ENCODE data around the gene LGR6.

LGR6 gene

DNA sequence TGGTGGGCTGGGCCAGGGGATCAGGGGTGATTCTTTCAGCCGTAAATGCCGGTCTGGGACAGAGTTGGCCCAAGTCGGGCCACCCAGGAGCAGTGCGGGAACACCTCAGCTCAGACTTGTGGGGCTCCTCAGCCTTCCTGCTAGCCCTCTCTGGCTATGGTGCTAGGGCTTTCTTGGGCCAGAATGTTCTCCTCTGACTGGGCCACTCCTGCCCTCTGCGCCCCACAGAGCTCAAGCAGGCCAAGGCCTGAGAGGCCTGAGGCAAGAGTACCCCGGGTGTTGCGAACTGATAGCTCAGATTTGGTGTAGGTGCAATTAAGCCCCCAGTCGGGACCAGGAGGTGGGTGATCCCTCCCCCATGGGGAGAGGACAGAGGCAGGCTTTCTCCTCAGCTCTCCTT is 51.8 kb downstream of the LGR6 start:
- no peaks in the 10 kb centered on the region for H4K20me1 ChIP-seq (ENCODE audit: insufficient read depth, low read length)
- H2AFZ ChIP-seq (ENCODE audit: low read length): no peak overlapping the region
- no peak overlapping the region for H3K9ac ChIP-seq (ENCODE audit: low read length)
- DNase-seq: no peak
- TF ChIP-seq, protein P1, sequence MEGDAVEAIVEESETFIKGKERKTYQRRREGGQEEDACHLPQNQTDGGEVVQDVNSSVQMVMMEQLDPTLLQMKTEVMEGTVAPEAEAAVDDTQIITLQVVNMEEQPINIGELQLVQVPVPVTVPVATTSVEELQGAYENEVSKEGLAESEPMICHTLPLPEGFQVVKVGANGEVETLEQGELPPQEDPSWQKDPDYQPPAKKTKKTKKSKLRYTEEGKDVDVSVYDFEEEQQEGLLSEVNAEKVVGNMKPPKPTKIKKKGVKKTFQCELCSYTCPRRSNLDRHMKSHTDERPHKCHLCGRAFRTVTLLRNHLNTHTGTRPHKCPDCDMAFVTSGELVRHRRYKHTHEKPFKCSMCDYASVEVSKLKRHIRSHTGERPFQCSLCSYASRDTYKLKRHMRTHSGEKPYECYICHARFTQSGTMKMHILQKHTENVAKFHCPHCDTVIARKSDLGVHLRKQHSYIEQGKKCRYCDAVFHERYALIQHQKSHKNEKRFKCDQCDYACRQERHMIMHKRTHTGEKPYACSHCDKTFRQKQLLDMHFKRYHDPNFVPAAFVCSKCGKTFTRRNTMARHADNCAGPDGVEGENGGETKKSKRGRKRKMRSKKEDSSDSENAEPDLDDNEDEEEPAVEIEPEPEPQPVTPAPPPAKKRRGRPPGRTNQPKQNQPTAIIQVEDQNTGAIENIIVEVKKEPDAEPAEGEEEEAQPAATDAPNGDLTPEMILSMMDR (IDR thresholded peaks at IDR 0.05; ENCODE audit: low read length): no peak
- TF ChIP-seq EZH2 (optimal IDR thresholded peaks at IDR 0.05; ENCODE audit: low read depth, low read length) (no peak), EZH2phosphoT487 (IDR thresholded peaks at IDR 0.05; ENCODE audit: low read length) (no peak)
- H3F3A ChIP-seq (ENCODE audit: insufficient read depth, low read length): no peaks in the 10 kb centered on the region
- no peaks in the 10 kb centered on the region for H3K36me3 ChIP-seq (replicated peaks; ENCODE audit: insufficient read depth, low read length)
- no peaks in the 10 kb centered on the region for H3K9me3 ChIP-seq (replicated peaks; ENCODE audit: insufficient read depth, low read length)
- no peak overlapping the region for H3K27ac ChIP-seq (ENCODE audit: low read length)
- no peaks in the 10 kb centered on the region for H3K4me1 ChIP-seq (ENCODE audit: low read length)
- H3K27me3 ChIP-seq (replicated peaks; ENCODE audit: insufficient read depth, low read length): peaks cover 28% of the 10 kb centered on the region
- H3K4me3 ChIP-seq (ENCODE audit: low read length): no peak overlapping the region
- H3K4me2 ChIP-seq (ENCODE audit: low read depth, low read length): no peak overlapping the region
- no peaks in the 10 kb centered on the region for H3K79me2 ChIP-seq (ENCODE audit: low read length)
- H3K9me2 ChIP-seq (replicated peaks; ENCODE audit: insufficient read depth, low read length): no peaks in the 10 kb centered on the region

DNA sequence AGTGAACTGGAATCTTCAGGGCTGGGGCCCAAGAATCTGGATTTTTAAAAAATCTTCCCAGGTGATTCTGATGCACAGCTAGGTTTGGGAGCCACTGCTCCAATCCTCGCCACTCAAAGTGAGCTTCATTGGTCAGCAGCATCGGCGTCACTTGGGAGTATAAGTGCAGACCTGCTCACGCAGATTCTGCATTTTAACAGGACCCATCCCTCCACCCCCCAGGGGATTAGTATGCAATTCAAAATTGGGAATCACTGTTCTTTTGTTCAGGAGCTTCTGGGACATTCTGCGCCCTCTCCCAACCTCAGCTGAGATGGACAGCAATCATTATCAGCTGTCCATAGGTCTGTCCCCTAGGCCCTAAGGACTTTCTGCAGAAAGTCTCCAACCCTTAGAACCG is 53.5 kb downstream of the LGR6 start:
- H3K4me1 ChIP-seq (ENCODE audit: low read length): no peaks in the 10 kb centered on the region
- TF ChIP-seq EZH2 (optimal IDR thresholded peaks at IDR 0.05; ENCODE audit: low read depth, low read length) (no peak), EZH2phosphoT487 (IDR thresholded peaks at IDR 0.05; ENCODE audit: low read length) (no peak)
- TF ChIP-seq, protein P1 (IDR thresholded peaks at IDR 0.05; ENCODE audit: low read length): no peak
- H3F3A ChIP-seq (ENCODE audit: insufficient read depth, low read length): no peaks in the 10 kb centered on the region
- H3K9ac ChIP-seq (ENCODE audit: low read length): no peak overlapping the region
- DNase-seq: no peak
- H3K4me3 ChIP-seq (ENCODE audit: low read length): no peak overlapping the region
- no peaks in the 10 kb centered on the region for H3K79me2 ChIP-seq (ENCODE audit: low read length)
- peaks cover 29% of the 10 kb centered on the region for H3K27me3 ChIP-seq (replicated peaks; ENCODE audit: insufficient read depth, low read length)
- no peaks in the 10 kb centered on the region for H3K9me2 ChIP-seq (replicated peaks; ENCODE audit: insufficient read depth, low read length)
- no peak overlapping the region for H2AFZ ChIP-seq (ENCODE audit: low read length)
- no peaks in the 10 kb centered on the region for H3K36me3 ChIP-seq (replicated peaks; ENCODE audit: insufficient read depth, low read length)
- H3K27ac ChIP-seq (ENCODE audit: low read length): no peak overlapping the region
- H3K4me2 ChIP-seq (ENCODE audit: low read depth, low read length): no peak overlapping the region
- H4K20me1 ChIP-seq (ENCODE audit: insufficient read depth, low read length): no peaks in the 10 kb centered on the region
- H3K9me3 ChIP-seq (replicated peaks; ENCODE audit: insufficient read depth, low read length): no peaks in the 10 kb centered on the region

- H3K36me3 ChIP-seq (replicated peaks; ENCODE audit: insufficient read depth, low read length): no peaks in the 10 kb centered on the region
- no peaks in the 10 kb centered on the region for H3F3A ChIP-seq (ENCODE audit: insufficient read depth, low read length)
- H3K9me2 ChIP-seq (replicated peaks; ENCODE audit: insufficient read depth, low read length): no peaks in the 10 kb centered on the region
- no peak overlapping the region for H2AFZ ChIP-seq (ENCODE audit: low read length)
- H3K79me2 ChIP-seq (ENCODE audit: low read length): no peaks in the 10 kb centered on the region
- no peak overlapping the region for H3K4me3 ChIP-seq (ENCODE audit: low read length)
- TF ChIP-seq EZH2 (optimal IDR thresholded peaks at IDR 0.05; ENCODE audit: low read depth, low read length) (no peak), EZH2phosphoT487 (IDR thresholded peaks at IDR 0.05; ENCODE audit: low read length) (no peak)
- TF ChIP-seq, protein P1 (IDR thresholded peaks at IDR 0.05; ENCODE audit: low read length): no peak
- H3K9ac ChIP-seq (ENCODE audit: low read length): no peak overlapping the region
- no peak overlapping the region for H3K27ac ChIP-seq (ENCODE audit: low read length)
- no peak overlapping the region for H3K4me2 ChIP-seq (ENCODE audit: low read depth, low read length)
- H3K27me3 ChIP-seq (replicated peaks; ENCODE audit: insufficient read depth, low read length): peaks cover 34% of the 10 kb centered on the region
- DNase-seq: no peak
- H4K20me1 ChIP-seq (ENCODE audit: insufficient read depth, low read length): no peaks in the 10 kb centered on the region
- H3K4me1 ChIP-seq (ENCODE audit: low read length): no peaks in the 10 kb centered on the region
- no peaks in the 10 kb centered on the region for H3K9me3 ChIP-seq (replicated peaks; ENCODE audit: insufficient read depth, low read length)
These were observed 54.5 kb downstream of the LGR6 start for GRCh38 chr1:202247837-202248795.

Data from MM.1S (cell line).